Measurements from ENCODE around the gene SOCS2.
"Not testable (repeated sequence)": the region's sequence is repeated elsewhere in the genome, so short reads cannot be mapped to it uniquely, and the experiment has no call there.

The SOCS2 gene, protein sequence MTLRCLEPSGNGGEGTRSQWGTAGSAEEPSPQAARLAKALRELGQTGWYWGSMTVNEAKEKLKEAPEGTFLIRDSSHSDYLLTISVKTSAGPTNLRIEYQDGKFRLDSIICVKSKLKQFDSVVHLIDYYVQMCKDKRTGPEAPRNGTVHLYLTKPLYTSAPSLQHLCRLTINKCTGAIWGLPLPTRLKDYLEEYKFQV

DNA sequence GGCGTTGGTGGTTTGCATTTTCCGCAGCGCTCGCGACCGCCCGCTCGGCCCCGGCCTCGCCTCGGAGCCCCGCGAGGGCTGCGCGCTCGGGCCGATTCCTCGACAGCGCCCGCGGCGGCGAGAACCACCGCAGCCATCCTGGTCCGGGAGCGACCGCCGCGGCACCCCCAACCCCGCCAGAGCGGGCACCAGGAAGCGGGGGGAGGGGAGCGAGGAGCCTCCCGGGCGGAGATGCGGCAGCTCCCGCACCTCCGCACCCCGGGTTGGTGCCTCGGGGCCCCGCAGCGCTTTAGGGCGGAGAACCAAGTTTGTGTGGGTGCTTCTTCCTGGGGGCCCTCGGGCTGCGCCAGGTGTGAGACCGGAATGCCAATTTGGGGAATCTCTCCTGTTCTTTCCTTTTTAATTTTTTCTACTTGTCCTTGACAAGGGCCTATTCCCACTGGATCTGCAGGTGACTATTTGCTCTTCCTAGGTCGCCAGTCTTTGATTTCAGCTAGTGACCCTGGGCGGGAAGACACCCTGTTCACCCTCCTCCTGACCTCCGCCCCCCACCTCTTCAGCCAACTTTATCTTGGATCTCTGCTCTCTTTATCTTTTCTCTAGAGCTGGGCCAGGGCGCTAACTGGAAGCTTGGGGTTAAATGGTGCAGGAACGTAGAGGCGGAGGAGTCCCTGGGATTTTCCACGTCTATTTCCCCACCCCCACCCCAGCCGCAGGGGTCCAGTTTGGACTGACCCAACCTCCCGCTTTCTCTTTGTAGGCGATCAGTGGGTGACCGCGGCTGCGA lies at the start of gene SOCS2:
Gene SOCS2 (plus strand): TSS at position 751 of the 787 bp plus-strand sequence. CDS start 223 bp downstream, outside the sequence.
- peak; percentile 32 for DNase-seq

DNA sequence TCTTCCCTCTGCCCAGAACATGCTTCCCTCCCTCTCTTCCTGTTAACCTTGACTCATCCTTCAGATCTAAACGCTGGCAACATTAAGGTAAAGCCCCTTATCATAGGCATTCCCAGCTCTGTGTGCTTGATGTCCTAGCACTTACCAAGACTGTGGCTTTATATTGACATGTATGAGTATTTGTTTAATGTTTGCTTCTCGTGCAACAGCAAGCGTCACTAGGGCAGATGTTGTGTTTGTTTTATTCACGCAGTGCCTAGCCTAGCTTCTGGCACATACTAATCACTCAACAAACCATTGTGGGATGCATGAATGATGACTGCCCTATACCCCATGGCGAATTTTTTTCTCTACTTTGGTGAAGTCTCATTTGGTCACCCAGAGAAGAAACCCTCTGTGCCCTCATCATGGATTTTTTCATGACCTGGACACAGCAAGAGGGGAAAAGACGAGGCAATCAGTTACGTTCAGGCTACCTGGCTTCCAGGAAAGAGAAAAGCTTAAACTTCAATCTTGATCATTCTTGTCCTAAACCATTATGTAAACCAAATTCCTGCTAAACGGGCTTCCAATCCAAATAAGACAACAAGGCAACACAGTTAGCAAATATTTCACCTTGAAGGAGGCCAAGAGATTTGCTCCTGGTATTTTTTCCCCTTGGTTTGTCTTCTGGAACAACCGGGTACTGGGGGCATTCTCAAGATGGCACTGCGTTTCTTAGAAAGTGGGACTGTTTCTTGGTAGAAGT lies 47.9 kb upstream of the SOCS2 start:
- DNase-seq = no peak

DNA sequence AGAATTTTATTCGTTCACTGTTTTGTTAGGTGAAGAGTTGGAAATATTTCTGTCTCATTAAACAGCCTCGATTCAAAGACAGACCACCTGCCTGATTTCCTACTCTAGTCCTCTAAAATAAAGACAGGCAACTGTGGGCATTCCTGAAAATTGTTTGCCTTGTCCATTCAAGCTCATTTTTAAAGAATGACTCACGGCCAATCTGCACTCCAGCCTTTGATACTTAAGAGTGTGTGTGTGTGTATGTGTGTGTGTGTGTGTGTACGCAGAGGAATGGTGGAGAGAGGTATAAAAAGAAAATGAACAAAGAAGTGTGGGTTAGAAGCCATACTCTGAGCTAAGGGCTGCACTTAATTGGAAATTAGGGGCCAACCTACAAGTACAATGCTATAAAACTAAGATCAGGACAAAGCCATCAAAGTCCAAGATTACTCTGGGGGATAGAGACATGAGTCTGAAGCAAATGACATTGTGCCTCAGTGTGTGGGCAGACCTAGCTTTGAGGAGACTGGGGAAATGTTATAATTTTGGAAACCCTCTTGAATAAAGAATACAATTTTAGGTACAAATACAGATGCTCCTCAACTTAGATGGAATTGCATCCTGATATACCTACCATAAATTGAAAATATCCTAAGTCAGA lies 45.6 kb upstream of the SOCS2 start:
- DNase-seq = no peak

DNA sequence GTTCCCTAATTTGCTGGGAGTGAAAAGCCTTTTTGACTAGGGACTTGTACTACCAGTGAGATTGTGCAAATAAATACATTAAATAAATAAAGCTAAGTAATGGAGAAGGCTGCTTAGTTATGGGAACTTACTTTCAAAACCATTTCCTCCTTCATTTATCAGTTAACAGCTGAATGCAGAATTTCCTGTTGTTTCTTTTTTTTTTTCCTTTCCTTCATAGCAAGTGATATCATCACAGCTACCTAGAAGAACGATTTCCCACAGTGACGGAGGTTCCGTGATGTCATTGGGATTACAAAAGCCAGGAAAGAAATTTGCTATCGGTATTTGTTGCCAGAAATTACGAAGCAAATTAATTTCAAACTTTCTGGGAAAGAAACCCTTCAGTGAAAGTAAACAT lies 42.1 kb upstream of the SOCS2 start:
- no peak for DNase-seq

DNA sequence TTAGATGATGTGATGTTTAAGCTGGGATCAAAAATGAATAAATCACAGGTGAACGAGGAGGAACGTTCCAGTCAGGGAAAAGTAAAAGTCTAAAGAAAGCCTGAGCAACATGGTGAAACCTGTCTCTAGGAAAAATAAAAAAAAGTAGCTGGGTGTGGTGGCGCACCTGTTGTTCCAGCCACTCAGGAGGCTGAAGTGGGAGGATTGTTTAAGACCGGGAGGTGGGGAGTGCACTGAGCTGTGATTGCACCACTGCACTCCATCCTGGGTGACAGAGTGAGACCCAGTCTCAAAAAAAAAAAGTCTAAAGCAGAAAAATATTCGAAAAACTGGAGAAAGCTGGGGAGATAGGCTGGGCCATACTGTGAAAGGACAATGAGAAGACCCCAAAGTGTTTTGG lies 39.2 kb upstream of the SOCS2 start:
- DNase-seq = no peak

DNA sequence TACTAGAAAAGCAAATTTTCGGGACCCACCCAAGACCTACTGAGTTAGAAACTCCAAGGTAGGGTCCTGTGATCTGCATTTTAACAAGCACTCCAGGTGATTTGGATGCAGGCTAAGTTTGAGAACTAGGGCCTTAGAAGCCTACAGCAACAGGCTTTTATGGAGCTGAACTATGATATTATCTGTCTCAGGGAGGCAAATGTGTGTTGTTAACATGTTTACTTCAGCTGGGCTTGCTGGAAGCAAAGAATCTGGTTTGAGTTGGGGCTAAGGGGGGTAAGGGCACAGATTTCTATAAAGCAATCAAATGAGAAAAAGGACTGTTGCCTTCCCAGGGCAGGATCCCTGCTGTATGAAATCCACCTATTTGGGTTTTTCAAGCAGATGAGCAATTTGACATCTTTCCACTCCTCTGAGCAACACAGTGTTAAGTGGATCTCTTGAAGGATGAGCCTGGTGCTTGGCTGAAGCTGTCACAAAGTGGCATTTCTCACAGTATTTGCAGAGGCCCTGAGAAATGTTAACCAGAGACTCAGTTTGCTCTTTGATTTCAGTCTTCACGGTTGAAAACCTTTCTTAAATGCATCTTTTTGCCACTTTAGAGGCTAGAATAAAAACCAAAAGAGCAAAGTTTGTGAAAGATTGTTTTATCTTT lies 36.2 kb upstream of the SOCS2 start:
- no peak for DNase-seq

DNA sequence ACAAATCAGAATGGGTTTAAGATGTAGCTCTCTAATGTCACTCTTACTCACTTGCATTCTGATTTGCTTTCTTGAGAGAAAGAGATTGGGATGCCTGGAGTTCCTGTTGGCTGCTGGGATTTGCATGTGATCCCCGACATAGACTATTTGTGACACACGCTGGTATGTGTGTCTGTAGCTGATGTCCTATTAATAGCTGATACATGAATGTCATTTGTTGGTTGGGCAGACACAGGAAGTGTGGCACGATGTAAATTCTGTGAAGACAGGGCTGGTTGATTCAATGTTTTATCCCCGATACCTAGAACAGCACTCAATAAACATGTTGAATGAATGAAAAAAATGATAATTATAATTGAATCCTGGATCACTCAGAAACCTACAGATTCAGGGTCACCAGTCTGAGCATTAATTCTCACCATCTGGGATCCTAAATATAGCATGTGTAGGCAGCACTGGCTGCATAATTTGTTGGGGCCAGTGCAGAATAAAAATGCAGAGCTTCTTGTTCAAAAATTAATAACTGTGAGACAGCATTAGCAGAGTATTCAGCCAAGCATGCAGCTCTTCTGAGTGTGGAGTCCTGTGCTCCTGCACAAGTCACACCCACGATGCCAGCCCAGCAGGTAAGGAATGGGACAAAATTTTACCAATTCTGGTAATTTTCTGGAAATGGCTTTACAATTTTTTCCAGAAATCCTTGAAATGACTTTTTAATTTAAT lies 35.5 kb upstream of the SOCS2 start:
- no peak for DNase-seq

DNA sequence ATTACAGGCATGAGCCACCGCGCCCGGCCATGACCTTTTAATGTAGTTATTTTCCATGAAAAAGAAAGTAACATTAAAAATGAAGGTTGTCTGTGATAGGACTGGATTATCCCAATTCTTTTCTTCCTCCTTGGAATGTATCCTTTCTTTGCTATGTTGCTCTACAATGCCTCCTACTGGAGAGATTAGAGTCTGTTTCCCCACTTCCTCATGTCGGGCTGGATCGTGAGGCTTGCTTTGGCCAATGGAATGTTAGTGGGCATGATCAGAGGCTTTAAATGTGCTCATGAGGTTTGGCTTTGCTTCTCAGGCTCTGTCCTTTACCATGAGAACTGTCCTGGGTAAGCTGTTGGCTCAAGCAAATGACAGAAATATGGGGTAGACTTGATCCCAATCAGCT lies 34.7 kb upstream of the SOCS2 start:
- DNase-seq = no peak

DNA sequence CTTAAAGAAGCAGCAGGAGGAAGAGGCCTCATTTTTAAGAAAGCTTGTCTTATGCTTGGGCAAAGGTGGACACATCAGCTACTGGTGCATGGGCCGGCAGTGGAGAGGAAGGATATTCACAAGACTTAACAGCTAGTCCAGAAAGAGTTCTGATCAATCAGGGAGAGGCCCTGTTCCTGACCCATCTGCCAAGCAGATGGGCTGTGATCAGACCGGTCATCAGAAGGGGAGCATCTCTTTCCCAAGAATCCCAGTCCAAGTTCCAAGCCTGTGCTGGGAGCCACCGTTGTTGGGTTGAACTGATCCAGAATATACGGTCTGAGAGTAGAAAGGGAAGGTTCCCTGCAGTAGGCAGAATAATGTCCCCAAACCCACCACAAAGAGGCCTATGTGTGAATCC lies 32.7 kb upstream of the SOCS2 start:
- no peak for DNase-seq

DNA sequence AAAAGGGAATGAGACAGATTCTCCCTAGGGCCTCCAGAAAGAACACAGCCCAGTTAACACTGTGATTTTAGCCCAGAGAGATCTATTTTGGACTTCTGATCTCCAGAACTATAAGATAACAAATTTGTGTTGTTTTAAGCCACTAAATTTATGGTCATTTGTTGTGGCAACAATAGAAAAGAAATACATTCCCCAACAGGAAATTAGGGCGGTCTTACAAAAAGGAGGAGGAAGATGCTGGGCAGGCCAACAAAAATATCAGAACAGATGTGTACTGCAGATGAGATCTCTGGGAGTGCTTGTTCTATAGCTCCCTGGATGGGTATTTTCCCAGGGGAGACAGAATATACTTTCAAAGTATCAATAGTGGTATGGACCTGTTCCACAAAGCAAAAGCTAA lies 32.0 kb upstream of the SOCS2 start:
- no peak for DNase-seq

DNA sequence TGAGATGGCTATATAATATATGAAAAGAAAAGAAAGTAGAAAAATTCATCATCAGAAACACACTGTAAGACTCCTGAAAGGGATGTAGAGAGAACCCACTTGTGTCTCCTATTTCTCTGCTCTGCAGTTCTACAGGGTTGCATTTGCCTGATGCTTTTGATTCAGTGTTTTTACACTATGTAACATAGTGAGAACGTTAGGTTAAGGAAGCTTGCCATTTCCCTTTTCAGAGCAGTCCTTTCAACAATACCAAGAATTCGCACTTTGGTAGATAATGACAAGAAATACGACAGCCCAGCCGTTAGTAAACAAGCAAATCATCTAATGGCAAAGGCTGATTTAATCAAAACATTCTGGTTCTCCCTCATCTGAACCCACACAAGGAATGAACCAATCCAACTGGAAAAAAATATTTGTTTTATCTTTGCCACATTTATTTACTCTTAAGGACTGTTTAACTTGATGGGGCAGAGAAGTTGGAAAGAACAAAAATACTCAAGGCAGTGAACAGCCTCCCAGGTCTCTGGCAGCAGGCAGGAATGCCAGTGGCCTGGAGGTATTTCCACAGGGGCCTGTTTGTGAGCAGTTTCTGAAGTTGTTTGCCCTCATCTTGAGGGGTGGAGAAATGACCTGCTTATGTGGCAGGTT lies 30.8 kb upstream of the SOCS2 start:
- DNase-seq = no peak

DNA sequence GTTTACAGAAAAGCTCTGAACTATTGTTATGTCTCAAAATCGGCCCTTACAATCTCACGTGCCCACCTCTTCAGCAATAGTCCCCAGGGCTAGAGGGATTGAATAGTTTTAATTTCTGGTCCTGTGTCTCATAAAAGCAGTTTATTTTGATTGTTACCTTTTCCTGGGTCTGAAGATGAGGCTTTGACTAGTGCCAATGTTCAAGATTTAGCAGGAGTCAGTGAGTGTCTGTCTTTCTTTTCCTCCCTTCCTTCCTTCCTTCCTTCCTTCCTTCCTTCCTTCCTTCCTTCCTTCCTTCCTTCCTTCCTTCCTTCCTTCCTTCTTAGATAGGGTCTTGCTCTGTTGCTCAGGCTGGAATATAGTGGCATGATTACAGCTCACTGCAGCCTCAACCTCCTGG lies 24.7 kb upstream of the SOCS2 start:
- DNase-seq = no peak

DNA sequence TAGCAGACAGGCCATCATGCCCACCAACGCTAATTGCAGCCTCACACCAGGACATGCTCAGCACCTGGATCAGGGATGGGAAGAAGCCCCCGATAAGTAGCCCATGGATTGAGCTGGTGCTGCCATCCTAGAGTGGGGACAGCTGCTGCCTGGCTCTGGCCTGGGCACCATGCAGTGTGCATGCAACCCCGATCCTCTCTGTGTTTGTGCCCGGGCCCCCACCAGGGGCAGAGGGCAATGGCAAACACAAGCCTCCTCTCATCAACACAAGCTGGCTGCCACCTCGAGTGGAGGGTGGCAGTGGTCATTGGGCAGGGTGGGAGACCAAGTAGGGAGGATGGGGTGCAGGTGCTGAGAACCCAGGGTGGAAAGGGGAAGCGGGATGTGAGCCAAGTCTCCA lies 23.3 kb upstream of the SOCS2 start:
- DNase-seq = no peak

DNA sequence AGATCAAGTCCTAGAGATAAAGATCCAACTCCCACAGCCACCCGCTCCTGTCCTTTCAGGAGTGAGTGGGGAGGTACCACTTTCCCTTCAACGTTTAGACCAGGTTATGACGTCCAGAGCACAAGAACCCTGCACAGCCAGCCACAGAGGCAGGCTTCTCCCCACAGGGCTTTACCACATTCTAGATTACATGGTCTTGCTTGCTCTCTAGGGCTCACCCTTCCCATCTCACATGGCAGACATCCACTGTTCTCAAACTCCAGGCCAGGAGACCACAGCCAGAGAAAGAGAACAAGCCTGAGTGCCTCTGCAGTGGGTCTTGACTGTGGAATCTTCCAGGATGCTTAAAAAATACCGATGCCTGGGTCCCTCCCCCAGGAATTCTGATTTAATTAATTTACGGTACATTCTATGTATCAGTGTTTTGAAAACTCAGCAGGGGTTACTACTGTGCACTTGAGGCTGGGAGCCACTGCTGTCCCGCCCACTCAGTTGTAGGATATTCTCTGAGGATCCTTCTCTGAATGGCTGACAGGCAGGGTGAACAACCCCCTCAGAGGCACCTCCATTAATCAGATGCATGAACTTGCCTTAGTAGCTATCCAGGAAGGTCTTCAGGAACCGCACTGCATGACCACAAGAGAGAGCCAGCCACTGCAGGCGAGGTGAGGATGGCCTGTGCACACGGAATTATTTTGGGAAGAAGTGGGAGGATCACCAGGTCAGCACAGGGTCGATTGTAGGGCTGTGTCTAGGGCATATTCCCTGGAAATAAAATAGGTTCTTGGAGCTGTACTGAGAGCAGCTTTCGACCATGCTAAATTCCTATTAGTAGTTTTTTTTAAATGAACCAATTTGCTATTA lies 21.5 kb upstream of the SOCS2 start:
- DNase-seq = no peak

DNA sequence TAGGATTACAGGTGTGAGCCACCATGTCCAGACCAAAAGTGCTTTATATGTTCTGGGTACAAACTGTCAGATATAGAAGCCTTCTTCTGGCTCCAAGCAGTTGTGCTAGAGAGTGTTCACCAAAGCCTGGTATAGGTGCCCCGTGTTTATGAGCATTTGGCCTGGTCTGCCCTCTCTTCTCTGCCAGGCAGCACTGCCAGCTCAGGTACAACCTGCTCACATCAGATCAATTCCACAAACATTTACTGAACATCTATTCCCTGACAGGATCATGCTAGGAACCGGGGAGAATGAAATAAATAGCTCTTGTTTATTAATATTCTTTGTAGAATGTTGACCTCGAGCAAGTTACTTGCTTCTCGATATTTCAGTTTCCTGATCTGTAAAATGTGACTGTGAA lies 20.0 kb upstream of the SOCS2 start:
- no peak for DNase-seq

DNA sequence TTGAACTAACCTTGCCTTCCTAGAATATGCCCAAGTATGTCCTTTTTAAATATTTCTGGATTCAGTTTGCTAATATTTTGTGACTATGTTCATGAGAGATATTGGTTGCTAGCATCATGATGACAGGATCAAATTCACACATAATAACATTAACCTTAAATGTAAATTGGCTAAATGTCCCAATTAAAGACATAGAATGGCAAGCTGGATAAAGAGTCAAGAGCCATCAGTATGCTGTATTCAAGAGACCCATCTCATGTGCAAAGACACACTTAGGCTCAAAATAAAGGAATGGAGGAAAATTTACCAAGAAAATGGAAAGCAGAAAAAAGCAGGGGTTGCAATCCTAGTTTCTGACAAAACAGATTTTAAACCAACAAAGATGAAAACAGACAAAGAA lies 14.6 kb upstream of the SOCS2 start:
- DNase-seq = not testable (repeated sequence)

DNA sequence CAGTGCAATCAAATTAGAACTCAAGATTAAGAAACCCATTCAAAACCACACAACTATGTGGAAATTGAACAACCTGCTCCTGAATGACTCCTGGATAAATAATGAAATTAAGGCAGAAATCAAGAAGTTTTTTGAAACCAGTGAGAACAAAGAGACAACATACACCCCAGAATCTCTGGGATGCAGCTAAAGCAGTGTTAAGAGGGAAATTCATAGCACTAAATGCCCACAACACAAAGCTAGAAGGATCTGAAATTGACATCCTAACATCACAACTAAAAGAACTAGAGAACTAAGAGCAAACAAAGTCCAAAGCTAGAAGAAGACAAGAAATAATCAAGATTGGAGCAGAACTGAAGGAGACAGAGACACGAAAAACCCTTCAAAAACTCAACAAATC lies 13.8 kb upstream of the SOCS2 start:
- not testable (repeated sequence) for DNase-seq

DNA sequence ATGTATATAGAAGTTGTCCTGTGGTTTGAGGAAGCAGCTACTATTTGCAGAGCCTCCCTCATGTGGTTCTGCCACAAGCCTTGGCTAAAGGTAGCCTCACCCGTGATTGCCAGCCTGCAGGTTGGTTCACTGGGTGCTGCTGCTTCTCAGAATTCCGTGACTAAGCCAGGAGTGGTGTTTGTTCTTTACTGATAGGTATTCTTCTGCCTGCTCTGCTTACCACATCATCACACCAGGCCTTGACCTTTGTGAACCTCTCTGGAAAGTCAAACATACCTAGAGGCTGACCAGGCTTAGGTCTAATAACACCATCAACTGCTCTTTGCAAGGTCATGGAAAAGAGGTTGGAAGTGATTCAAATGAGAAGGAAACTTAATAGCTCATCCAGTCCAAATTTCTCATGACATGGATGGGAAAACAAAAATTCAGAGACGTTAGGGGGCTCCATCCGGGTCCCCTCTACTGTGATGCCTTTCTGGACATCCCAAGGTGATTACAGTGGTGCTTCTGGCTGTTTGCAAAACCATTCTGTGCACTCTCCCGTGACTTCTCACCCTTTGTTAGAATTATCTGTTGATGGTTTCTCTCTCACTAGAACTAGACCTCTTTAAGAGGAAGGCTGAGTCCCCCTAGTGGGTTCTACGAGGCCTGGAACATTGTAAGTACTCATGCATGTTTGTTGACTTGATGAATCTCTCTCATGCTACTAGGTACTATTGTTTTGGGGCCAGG lies 8.5 kb upstream of the SOCS2 start:
- DNase-seq = no peak

DNA sequence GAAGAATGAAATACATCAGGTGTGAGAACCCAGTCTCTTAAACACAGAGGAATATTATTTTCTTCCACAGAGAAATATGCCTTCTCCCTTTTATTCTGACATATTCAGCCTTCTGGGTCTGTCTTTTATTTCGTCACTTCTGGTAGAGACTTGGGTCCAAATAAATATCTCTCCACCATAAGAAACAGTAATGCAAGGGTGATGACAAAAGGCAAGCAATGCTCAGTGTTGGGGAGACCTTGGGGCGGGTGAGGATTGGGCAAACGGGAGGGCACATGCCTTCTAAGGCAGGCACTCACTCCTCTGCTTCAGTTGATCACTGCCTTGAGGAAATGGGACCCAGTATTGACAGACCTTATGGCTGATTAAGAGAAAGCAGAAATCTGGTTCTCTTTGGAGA lies 6.7 kb upstream of the SOCS2 start:
- no peak for DNase-seq

DNA sequence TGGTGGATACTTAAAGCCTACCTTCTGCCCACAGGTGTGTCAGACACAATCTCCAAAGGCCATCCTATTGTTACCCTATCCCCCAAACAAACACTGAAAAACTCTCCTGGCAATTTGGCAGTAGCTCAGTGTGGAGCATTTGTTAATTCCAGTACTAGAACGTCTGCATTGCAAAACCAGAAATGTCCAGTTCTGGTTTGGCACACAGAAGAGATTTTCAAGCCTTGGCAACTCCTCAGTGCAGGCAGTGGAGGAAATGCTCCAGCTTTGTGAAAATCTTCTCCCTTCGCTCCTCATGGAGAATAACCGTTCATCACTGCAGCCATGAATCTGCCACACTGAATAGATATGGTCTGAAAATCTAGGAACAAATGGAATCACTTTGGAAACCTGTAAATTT lies 5.3 kb upstream of the SOCS2 start:
- no peak for DNase-seq
